HEK293 (cell line): ENCODE measurements around the gene TNXB.

Experiments used
- CTCF ChIA-PET: fragments of 350-600 bp; formaldehyde crosslinking; extraction: SDS; loops from one replicate; lab custom pipeline; 2021; ENCODE audit warnings: antibody characterized with exemption; lab: Yijun Ruan, JAX
- POLR2A ChIA-PET: fragments of 300-600 bp; formaldehyde crosslinking; extraction: SDS; loops from one replicate; lab custom pipeline; 2020; ENCODE audit warnings: antibody characterized with exemption, inconsistent platforms; lab: Yijun Ruan, JAX
- H3K27ac ChIP-seq: fragments of 200-500 bp; sonication (Bioruptor generic); 2 replicates; pipeline ENCODE4 v1.5.1; 2014; ENCODE audit warnings: low read depth, low read length, control low read depth, inconsistent platforms; ENCODE audit errors: extremely low read depth
- H3K36me3 ChIP-seq, 2 experiments: fragments of 200-500 bp in 1 of 2; sonication (Bioruptor generic) in 1 of 2; 1 replicate in 1 of 2; 2 replicates in 1 of 2; pipeline ENCODE4 v1.5.1; 2014 to 2017; ENCODE audit warnings: inconsistent platforms in 2 of 2, low read length in 2 of 2; ENCODE audit not compliant: control insufficient read depth in 2 of 2, insufficient read depth in 1 of 2
- H3K4me1 ChIP-seq: fragments of 200-500 bp; sonication (Bioruptor generic); 2 replicates; pipeline ENCODE4 v1.5.1; 2014; ENCODE audit warnings: mild to moderate bottlenecking, low read length, inconsistent platforms; ENCODE audit not compliant: control insufficient read depth, insufficient read depth
- H3K4me3 ChIP-seq: 2 replicates; pipeline ENCODE4 v1.5.1; 2011; ENCODE audit warnings: low read depth, mild to moderate bottlenecking, control low read depth, low read length, moderate library complexity
- H3K9me3 ChIP-seq: fragments of 200-500 bp; sonication (Bioruptor generic); 2 replicates; pipeline ENCODE4 v1.5.1; 2014; ENCODE audit warnings: low read depth, low read length, inconsistent platforms; ENCODE audit not compliant: control insufficient read depth, insufficient read depth
- GLI4 ChIP-seq: fragments of 450-650 bp; formaldehyde crosslinking; IDR thresholded peaks from 2 replicates; pipeline ENCODE4 v1.5.1; 2016; ENCODE audit warnings: missing biosample characterization, missing genetic modification characterization
- HOXC10 ChIP-seq: sonication (generic); formaldehyde crosslinking; IDR thresholded peaks from 2 replicates; pipeline ENCODE4 v1.8.1; 2023; ENCODE audit warnings: mild to moderate bottlenecking, missing genetic modification reagents
- SP7 ChIP-seq: fragments of 450-650 bp; formaldehyde crosslinking; IDR thresholded peaks from 2 replicates; pipeline ENCODE4 v1.5.1; 2016; ENCODE audit warnings: missing biosample characterization, missing genetic modification characterization
- ZNF155 ChIP-seq: fragments of 450-650 bp; formaldehyde crosslinking; IDR thresholded peaks from 2 replicates; pipeline ENCODE4 v1.5.1; 2016; ENCODE audit warnings: missing biosample characterization, missing genetic modification characterization
- ZNF335 ChIP-seq: fragments of 450-650 bp; formaldehyde crosslinking; conservative IDR thresholded peaks from 2 replicates; pipeline ENCODE4 v1.5.1; 2016; ENCODE audit warnings: missing biosample characterization, missing genetic modification characterization
- ZNF423 ChIP-seq: fragments of 450-650 bp; formaldehyde crosslinking; IDR thresholded peaks from 2 replicates; pipeline ENCODE4 v1.5.1; 2016; ENCODE audit warnings: missing biosample characterization, missing genetic modification characterization
- ZNF473 ChIP-seq: fragments of 450-650 bp; formaldehyde crosslinking; IDR thresholded peaks from 2 replicates; pipeline ENCODE4 v1.5.1; 2017; ENCODE audit warnings: missing biosample characterization, missing genetic modification characterization
- ZNF48 ChIP-seq: fragments of 450-650 bp; formaldehyde crosslinking; IDR thresholded peaks from 2 replicates; pipeline ENCODE4 v1.5.1; 2016; ENCODE audit warnings: missing biosample characterization, missing genetic modification characterization
- ZNF501 ChIP-seq: fragments of 450-650 bp; formaldehyde crosslinking; IDR thresholded peaks from 2 replicates; pipeline ENCODE4 v1.5.1; 2016; ENCODE audit warnings: missing biosample characterization, missing genetic modification characterization
- ZNF530 ChIP-seq: fragments of 450-650 bp; formaldehyde crosslinking; IDR thresholded peaks from 2 replicates; pipeline ENCODE4 v1.5.1; 2016; ENCODE audit warnings: low read depth, missing biosample characterization, missing genetic modification characterization
- ZNF558 ChIP-seq: fragments of 450-650 bp; formaldehyde crosslinking; IDR thresholded peaks from 2 replicates; pipeline ENCODE4 v1.5.1; 2016; ENCODE audit warnings: missing biosample characterization, missing genetic modification characterization
- ZNF585B ChIP-seq: fragments of 450-650 bp; formaldehyde crosslinking; IDR thresholded peaks from 2 replicates; pipeline ENCODE4 v1.5.1; 2016; ENCODE audit warnings: missing biosample characterization, missing genetic modification characterization
- ZNF623 ChIP-seq: fragments of 450-650 bp; formaldehyde crosslinking; IDR thresholded peaks from 2 replicates; pipeline ENCODE4 v1.5.1; 2016; ENCODE audit warnings: missing biosample characterization, missing genetic modification characterization
- ZNF654 ChIP-seq: fragments of 450-650 bp; formaldehyde crosslinking; IDR thresholded peaks from 2 replicates; pipeline ENCODE4 v1.5.1; 2016; ENCODE audit warnings: low read depth, missing biosample characterization, missing genetic modification characterization
- TF ChIP-seq, protein P1 (sequence below): fragments of 450-650 bp; formaldehyde crosslinking; IDR thresholded peaks from 2 replicates; pipeline ENCODE4 v1.5.1; 2016; ENCODE audit warnings: missing biosample characterization, missing genetic modification characterization
- TF ChIP-seq, protein P2 (sequence below): fragments of 450-650 bp; IDR thresholded peaks from 2 replicates; pipeline ENCODE4 v1.5.1; 2018; ENCODE audit warnings: missing biosample characterization, mild to moderate bottlenecking, missing genetic modification characterization
- TF ChIP-seq, protein P3 (sequence below): fragments of 450-650 bp; formaldehyde crosslinking; IDR thresholded peaks from 2 replicates; pipeline ENCODE4 v1.5.1; 2016; ENCODE audit warnings: missing biosample characterization, missing genetic modification characterization
- TF ChIP-seq, protein P4 (sequence below): fragments of 450-650 bp; formaldehyde crosslinking; optimal IDR thresholded peaks from 2 replicates; pipeline ENCODE3; 2016; ENCODE audit warnings: missing biosample characterization, mild to moderate bottlenecking, missing genetic modification characterization
- TF ChIP-seq, protein P5 (sequence below): IDR thresholded peaks from 2 replicates; pipeline ENCODE4 v1.6.1; 2011; ENCODE audit warnings: mild to moderate bottlenecking, low read depth, low read length, borderline replicate concordance
- TF ChIP-seq, protein P6 (sequence below): fragments of 450-650 bp; formaldehyde crosslinking; IDR thresholded peaks from 2 replicates; pipeline ENCODE4 v1.5.1; 2017; ENCODE audit warnings: missing biosample characterization, missing genetic modification characterization

TNXB gene

DNA sequence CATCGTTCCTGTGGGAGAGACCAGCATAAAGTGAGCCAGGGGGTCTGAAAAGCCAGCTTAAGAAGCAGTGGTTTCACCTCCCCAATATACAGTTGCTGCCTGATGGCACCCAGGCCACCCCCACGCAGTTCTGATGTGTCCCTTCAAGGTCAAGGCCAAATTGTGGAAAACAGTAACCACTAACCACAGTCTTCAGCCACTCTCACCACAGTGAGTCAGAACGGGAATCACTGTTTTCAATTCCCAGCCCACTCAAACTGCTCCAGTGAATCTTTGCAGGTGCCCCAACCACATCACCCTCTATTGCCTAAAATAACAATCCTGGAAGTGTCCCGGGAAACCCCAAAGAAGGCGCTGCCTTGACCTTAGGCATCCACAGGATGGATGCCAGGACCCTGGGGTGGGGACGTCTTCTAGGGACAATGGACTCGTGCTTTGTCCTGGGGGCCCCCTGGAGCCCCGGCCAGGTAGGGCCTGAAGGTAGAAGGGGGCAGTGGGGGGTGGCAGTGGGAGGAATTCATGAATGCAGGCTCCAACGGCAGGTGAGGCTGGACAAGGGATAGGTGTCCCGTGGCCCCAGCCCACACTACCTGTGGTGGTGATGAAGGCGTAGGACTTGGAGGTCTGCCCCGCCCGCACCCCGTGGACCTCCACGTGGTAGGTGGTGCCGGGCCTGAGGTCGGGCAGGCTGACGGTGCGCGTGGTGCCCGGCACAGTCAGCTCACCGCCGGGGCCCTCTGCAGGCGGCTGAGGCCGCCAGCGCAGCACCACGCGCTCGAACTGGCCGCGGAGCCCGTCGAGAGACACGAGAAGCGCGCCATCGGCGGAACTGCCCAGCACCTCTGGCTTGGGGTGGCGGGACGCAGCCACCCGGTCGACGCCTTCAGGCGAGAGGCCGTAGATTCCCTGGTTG lies 22.2 kb downstream of the TNXB start:
- Histone ChIP-seq H3K27ac (no peak overlapping the region), H3K9me3 (no peaks in the 10 kb centered on the region), H3K4me3 (no peak overlapping the region), H3K36me3 (no peaks in the 10 kb centered on the region), H3K4me1 (no peaks in the 10 kb centered on the region)
- ChIA-PET CTCF (interaction anchor here (0.7 kb wide), 1 partner anchor 8 kb away, joined by 3 read pairs; no protein-coding TSS in a partner anchor), POLR2A (no interaction called here)
- TF ChIP-seq, protein P1, sequence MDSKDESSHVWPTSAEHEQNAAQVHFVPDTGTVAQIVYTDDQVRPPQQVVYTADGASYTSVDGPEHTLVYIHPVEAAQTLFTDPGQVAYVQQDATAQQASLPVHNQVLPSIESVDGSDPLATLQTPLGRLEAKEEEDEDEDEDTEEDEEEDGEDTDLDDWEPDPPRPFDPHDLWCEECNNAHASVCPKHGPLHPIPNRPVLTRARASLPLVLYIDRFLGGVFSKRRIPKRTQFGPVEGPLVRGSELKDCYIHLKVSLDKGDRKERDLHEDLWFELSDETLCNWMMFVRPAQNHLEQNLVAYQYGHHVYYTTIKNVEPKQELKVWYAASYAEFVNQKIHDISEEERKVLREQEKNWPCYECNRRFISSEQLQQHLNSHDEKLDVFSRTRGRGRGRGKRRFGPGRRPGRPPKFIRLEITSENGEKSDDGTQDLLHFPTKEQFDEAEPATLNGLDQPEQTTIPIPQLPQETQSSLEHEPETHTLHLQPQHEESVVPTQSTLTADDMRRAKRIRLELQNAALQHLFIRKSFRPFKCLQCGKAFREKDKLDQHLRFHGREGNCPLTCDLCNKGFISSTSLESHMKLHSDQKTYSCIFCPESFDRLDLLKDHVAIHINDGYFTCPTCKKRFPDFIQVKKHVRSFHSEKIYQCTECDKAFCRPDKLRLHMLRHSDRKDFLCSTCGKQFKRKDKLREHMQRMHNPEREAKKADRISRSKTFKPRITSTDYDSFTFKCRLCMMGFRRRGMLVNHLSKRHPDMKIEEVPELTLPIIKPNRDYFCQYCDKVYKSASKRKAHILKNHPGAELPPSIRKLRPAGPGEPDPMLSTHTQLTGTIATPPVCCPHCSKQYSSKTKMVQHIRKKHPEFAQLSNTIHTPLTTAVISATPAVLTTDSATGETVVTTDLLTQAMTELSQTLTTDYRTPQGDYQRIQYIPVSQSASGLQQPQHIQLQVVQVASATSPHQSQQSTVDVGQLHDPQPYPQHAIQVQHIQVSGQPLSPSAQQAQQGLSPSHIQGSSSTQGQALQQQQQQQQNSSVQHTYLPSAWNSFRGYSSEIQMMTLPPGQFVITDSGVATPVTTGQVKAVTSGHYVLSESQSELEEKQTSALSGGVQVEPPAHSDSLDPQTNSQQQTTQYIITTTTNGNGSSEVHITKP, result peak; percentile 40; the same call in 1 of the 2 replicates
- TF ChIP-seq, protein P2, sequence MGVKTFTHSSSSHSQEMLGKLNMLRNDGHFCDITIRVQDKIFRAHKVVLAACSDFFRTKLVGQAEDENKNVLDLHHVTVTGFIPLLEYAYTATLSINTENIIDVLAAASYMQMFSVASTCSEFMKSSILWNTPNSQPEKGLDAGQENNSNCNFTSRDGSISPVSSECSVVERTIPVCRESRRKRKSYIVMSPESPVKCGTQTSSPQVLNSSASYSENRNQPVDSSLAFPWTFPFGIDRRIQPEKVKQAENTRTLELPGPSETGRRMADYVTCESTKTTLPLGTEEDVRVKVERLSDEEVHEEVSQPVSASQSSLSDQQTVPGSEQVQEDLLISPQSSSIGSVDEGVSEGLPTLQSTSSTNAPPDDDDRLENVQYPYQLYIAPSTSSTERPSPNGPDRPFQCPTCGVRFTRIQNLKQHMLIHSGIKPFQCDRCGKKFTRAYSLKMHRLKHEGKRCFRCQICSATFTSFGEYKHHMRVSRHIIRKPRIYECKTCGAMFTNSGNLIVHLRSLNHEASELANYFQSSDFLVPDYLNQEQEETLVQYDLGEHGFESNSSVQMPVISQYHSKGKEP (tag by site-specific recombination), result no peak

DNA sequence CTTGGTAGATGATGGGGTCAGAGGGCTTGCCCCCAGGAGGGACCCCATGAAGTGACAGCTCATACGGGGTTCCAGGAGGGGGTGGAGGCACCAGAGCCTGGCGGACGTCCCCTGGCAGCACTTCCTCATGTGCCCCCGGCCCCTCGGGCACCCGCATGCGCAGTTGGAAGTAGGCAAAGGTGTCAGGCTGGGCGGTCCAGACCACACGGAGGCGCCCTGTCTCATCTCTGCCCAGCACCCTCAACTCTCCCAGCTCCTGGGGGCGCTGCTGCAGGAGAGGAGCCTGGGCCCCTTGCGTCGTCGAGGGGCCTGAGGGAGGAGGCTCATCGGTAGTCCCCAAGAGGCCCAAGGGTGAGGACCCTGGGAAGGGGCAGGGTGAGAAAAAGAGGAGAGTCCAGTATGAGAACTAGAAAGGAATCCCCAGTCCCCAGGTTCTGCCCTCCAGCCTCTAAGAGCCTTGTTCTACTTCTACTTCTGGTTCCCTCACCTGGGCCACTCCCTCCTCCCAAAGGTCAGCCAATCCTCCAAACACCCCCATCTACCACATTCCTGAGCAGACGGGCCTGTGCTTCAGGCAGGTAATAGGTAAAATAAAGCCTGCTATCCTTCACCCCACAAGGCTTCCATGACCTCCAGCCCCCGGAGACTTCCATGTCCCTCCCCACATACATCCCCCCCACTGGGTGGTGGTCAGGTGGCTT lies 23.2 kb downstream of the TNXB start:
- Histone ChIP-seq H3K27ac (no peak overlapping the region), H3K4me3 (no peak overlapping the region), H3K4me1 (no peaks in the 10 kb centered on the region), H3K9me3 (no peaks in the 10 kb centered on the region), H3K36me3 (no peaks in the 10 kb centered on the region)
- ChIA-PET POLR2A (no interaction called here), CTCF (interaction anchor here (0.6 to 1.1 kb wide), 3 partner anchors 25 to 217 kb away, joined by 3 to 6 read pairs (median 3); no protein-coding TSS in a partner anchor)
- TF ChIP-seq, protein P3, sequence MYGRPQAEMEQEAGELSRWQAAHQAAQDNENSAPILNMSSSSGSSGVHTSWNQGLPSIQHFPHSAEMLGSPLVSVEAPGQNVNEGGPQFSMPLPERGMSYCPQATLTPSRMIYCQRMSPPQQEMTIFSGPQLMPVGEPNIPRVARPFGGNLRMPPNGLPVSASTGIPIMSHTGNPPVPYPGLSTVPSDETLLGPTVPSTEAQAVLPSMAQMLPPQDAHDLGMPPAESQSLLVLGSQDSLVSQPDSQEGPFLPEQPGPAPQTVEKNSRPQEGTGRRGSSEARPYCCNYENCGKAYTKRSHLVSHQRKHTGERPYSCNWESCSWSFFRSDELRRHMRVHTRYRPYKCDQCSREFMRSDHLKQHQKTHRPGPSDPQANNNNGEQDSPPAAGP (tag by site-specific recombination), result no peak
- TF ChIP-seq HOXC10 (CRISPR knock-in tag) (no peak), ZNF155 (no peak), ZNF585B (tag by site-specific recombination) (no peak), ZNF623 (no peak), GLI4 (tag by site-specific recombination) (no peak), ZNF654 (tag by site-specific recombination) (no peak), ZNF335 (tag by site-specific recombination) (no peak), ZNF473 (no peak), ZNF501 (tag by site-specific recombination) (no peak), ZNF530 (tag by site-specific recombination) (no peak), SP7 (tag by site-specific recombination) (no peak), ZNF423 (tag by site-specific recombination) (no peak), ZNF558 (tag by site-specific recombination) (no peak), ZNF48 (no peak)
- TF ChIP-seq, protein P4, sequence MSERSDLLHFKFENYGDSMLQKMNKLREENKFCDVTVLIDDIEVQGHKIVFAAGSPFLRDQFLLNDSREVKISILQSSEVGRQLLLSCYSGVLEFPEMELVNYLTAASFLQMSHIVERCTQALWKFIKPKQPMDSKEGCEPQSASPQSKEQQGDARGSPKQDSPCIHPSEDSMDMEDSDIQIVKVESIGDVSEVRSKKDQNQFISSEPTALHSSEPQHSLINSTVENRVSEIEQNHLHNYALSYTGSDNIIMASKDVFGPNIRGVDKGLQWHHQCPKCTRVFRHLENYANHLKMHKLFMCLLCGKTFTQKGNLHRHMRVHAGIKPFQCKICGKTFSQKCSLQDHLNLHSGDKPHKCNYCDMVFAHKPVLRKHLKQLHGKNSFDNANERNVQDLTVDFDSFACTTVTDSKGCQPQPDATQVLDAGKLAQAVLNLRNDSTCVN (tag by site-specific recombination), result no peak
- TF ChIP-seq, protein P5, sequence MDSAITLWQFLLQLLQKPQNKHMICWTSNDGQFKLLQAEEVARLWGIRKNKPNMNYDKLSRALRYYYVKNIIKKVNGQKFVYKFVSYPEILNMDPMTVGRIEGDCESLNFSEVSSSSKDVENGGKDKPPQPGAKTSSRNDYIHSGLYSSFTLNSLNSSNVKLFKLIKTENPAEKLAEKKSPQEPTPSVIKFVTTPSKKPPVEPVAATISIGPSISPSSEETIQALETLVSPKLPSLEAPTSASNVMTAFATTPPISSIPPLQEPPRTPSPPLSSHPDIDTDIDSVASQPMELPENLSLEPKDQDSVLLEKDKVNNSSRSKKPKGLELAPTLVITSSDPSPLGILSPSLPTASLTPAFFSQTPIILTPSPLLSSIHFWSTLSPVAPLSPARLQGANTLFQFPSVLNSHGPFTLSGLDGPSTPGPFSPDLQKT, result no peak
- TF ChIP-seq, protein P6, sequence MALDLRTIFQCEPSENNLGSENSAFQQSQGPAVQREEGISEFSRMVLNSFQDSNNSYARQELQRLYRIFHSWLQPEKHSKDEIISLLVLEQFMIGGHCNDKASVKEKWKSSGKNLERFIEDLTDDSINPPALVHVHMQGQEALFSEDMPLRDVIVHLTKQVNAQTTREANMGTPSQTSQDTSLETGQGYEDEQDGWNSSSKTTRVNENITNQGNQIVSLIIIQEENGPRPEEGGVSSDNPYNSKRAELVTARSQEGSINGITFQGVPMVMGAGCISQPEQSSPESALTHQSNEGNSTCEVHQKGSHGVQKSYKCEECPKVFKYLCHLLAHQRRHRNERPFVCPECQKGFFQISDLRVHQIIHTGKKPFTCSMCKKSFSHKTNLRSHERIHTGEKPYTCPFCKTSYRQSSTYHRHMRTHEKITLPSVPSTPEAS, result no peak
